ENCODE data around the gene SLX9.

DNA sequence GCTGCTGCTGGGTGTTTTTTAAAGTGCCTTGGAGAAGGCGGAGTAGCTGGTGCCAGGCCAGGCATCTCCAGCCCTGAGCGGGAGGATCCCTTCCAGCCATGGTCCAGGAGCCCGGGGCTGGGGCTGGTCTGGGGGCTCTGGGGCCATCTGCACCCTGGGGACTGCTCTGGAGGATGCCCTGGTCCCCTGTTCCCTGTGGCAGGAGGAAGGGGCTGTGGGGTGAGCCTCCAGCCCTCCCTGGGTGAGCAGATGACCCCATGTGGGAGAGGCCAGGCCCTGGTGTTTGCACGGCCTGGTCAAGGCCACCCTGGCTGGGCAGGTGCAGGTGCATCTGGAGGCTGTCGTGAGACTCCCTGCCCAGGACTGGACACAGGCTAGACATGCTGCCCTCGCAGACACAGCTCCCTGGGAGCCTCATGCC is 56.7 kb downstream of the SLX9 start:
- TF ChIP-seq CTCF (IDR thresholded peaks at IDR 0.05 in 8 of 11, conservative IDR thresholded peaks at IDR 0.05 in 3 of 11) (no peak), POLR2A (IDR thresholded peaks at IDR 0.05) (no peak), POLR2AphosphoS5 (IDR thresholded peaks at IDR 0.05) (no peak)
